HAP-1 (cell line): Measurements from ENCODE around the gene C11orf54.
A peak's percentile ranks its signal among the peaks of the same experiment; 100 is the strongest.
"Not testable (repeated sequence)": the region's sequence is repeated elsewhere in the genome, so short reads cannot be mapped to it uniquely, and the experiment has no call there.

Experiments
- DNase-seq, 2 experiments: peaks; one replicate each; pipeline ENCODE4 v3.0.0-alpha.2; 2016 to 2020; ENCODE audit warnings: low spot score in 2 of 2
- H3K27me3 ChIP-seq: fragments of 250-450 bp; sonication (Bioruptor Pico); 2 replicates; pipeline ENCODE4 v1.5.1; 2020; ENCODE audit warnings: low read depth, mild to moderate bottlenecking, moderate library complexity
- H3K36me3 ChIP-seq: fragments of 250-450 bp; sonication (Bioruptor Pico); replicated peaks from 2 replicates; pipeline ENCODE4 v1.5.1; 2020; ENCODE audit warnings: mild to moderate bottlenecking
- H3K4me1 ChIP-seq: fragments of 250-450 bp; sonication (Bioruptor Pico); 2 replicates; pipeline ENCODE4 v1.5.1; 2020; ENCODE audit warnings: mild to moderate bottlenecking
- H3K4me3 ChIP-seq: fragments of 250-450 bp; sonication (Bioruptor Pico); 2 replicates; pipeline ENCODE4 v1.5.1; 2020; ENCODE audit warnings: mild to moderate bottlenecking, moderate library complexity
- H3K9me3 ChIP-seq: fragments of 250-450 bp; sonication (Bioruptor Pico); 2 replicates; pipeline ENCODE4 v1.5.1; 2020; ENCODE audit warnings: mild to moderate bottlenecking, moderate library complexity
- in situ Hi-C: fragments of 300-500 bp; cut with MboI; formaldehyde crosslinking; loops from 3 replicates; pipeline ENCODE4 v1.14.3; 2020; ENCODE audit warnings: low sequenced_read_pairs, inconsistent platforms, mixed read lengths

The C11orf54 gene

GRCh38 chr11:93759123-93759522 lies 17.7 kb downstream of the C11orf54 start:
- peaks cover 28% of the 10 kb centered on the region for H3K36me3 ChIP-seq
- H3K27me3 ChIP-seq, H3K9me3 ChIP-seq, H3K4me1 ChIP-seq, DNase-seq, H3K4me3 ChIP-seq, in situ Hi-C loops: not testable (repeated sequence)

- H3K27me3 ChIP-seq = no peaks in the 10 kb centered on the region
- H3K4me1 ChIP-seq = no peaks in the 10 kb centered on the region
- no peak overlapping the region for H3K4me3 ChIP-seq
- in situ Hi-C loops = no loop called here
- no peak for DNase-seq
- peaks cover 21% of the 10 kb centered on the region for H3K36me3 ChIP-seq
- no peaks in the 10 kb centered on the region for H3K9me3 ChIP-seq
These were observed 20.4 kb downstream of the C11orf54 start for GRCh38 chr11:93761910-93762309.

GRCh38 chr11:93765551-93765950 lies 24.1 kb downstream of the C11orf54 start:
- Histone ChIP-seq H3K4me1 (no peaks in the 10 kb centered on the region), H3K27me3 (no peaks in the 10 kb centered on the region), H3K36me3 (peaks cover 8% of the 10 kb centered on the region), H3K9me3 (no peaks in the 10 kb centered on the region), H3K4me3 (no peak overlapping the region)
- in situ Hi-C loops = no loop called here
- no peak for DNase-seq

GRCh38 chr11:93766504-93766903 lies 25.0 kb downstream of the C11orf54 start:
- Histone ChIP-seq H3K36me3 (peaks cover 8% of the 10 kb centered on the region), H3K9me3 (no peaks in the 10 kb centered on the region), H3K4me1 (no peaks in the 10 kb centered on the region), H3K27me3 (no peaks in the 10 kb centered on the region), H3K4me3 (no peak overlapping the region)
- DNase-seq = no peak
- in situ Hi-C loops = no loop called here

GRCh38 chr11:93767018-93767417 lies 25.5 kb downstream of the C11orf54 start:
- in situ Hi-C loops = no loop called here
- Histone ChIP-seq H3K36me3 (peaks cover 8% of the 10 kb centered on the region), H3K4me1 (no peaks in the 10 kb centered on the region), H3K27me3 (no peaks in the 10 kb centered on the region), H3K9me3 (no peaks in the 10 kb centered on the region), H3K4me3 (no peak overlapping the region)
- no peak for DNase-seq

- in situ Hi-C loops = no loop called here
- Histone ChIP-seq H3K36me3 (no peaks in the 10 kb centered on the region; the same call in 1 of the 2 replicates), H3K4me3 (no peak overlapping the region), H3K9me3 (no peaks in the 10 kb centered on the region), H3K27me3 (no peaks in the 10 kb centered on the region), H3K4me1 (no peaks in the 10 kb centered on the region)
- DNase-seq = no peak
These were observed 28.7 kb downstream of the C11orf54 start for GRCh38 chr11:93770160-93770559.

GRCh38 chr11:93772123-93772522 lies 30.7 kb downstream of the C11orf54 start:
- H3K4me3 ChIP-seq = no peak overlapping the region
- in situ Hi-C loops = no loop called here
- no peaks in the 10 kb centered on the region for H3K36me3 ChIP-seq
- no peaks in the 10 kb centered on the region for H3K27me3 ChIP-seq
- DNase-seq = no peak
- no peaks in the 10 kb centered on the region for H3K9me3 ChIP-seq
- H3K4me1 ChIP-seq = no peaks in the 10 kb centered on the region

GRCh38 chr11:93773045-93773477 lies 31.6 kb downstream of the C11orf54 start:
- Histone ChIP-seq H3K9me3 (no peaks in the 10 kb centered on the region), H3K36me3 (no peaks in the 10 kb centered on the region), H3K27me3 (no peaks in the 10 kb centered on the region), H3K4me1 (no peaks in the 10 kb centered on the region), H3K4me3 (no peak overlapping the region)
- in situ Hi-C loops = no loop called here
- DNase-seq = no peak

DNA sequence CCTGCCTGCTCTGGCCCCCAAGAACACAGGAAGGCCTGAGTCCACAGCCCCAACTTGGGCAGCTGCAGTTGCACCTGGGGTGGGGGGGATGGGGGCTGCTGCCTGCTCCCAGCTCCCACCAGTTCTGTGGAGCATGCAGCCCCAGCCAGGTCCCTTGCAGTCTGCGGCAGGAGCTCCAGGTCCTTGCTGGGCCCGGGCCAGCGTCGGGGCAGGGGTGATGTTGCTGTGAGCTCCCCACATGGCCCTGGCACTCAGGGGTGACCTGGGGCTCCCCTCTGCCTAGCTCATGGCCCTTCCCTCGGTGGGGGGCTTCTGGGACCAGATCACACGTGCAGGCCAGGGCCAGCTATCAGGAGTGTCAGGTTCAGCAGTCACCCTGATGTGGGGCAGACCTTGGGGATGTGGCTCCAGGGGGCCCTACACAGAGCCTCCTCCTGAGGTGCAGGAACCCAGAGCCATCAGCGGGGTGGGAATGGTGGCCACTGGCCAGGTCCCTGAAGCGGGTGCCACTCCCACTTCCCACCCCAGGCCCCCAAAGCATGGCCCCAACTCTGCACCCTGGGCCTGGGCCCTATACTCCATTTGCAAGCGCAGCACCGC lies 32.2 kb downstream of the C11orf54 start:
- H3K9me3 ChIP-seq = no peaks in the 10 kb centered on the region
- H3K36me3 ChIP-seq = no peaks in the 10 kb centered on the region
- no peaks in the 10 kb centered on the region for H3K4me1 ChIP-seq
- in situ Hi-C loops = no loop called here
- DNase-seq = no peak
- no peaks in the 10 kb centered on the region for H3K27me3 ChIP-seq
- no peak overlapping the region for H3K4me3 ChIP-seq

GRCh38 chr11:93774560-93774959 lies 33.1 kb downstream of the C11orf54 start:
- in situ Hi-C loops, H3K4me3 ChIP-seq, H3K4me1 ChIP-seq, H3K36me3 ChIP-seq, DNase-seq, H3K9me3 ChIP-seq, H3K27me3 ChIP-seq: not testable (repeated sequence)

GRCh38 chr11:93775289-93775688 lies 33.8 kb downstream of the C11orf54 start:
- Histone ChIP-seq H3K27me3 (no peaks in the 10 kb centered on the region), H3K4me3 (no peak overlapping the region), H3K9me3 (no peaks in the 10 kb centered on the region), H3K36me3 (no peaks in the 10 kb centered on the region), H3K4me1 (no peaks in the 10 kb centered on the region)
- in situ Hi-C loops = no loop called here
- DNase-seq = peak in 1 of 2 experiments; percentile 69

- in situ Hi-C loops = loop anchor here (5.0 kb wide), 1 partner anchor 41 kb away; the partner anchor contains the start of genes C11orf54 and TAF1D
These were observed 41.9 kb downstream of the C11orf54 start for GRCh38 chr11:93783362-93783761.

GRCh38 chr11:93783765-93784144 lies 42.3 kb downstream of the C11orf54 start:
- H3K4me3 ChIP-seq = peak overlapping the region; percentile 78
- no peak for DNase-seq
- no peaks in the 10 kb centered on the region for H3K9me3 ChIP-seq
- no peaks in the 10 kb centered on the region for H3K27me3 ChIP-seq
- in situ Hi-C loops = loop anchor here (5.0 kb wide), 1 partner anchor 41 kb away; the partner anchor contains the start of genes C11orf54 and TAF1D
- peaks cover 6% of the 10 kb centered on the region; the same call in 1 of the 2 replicates for H3K4me1 ChIP-seq
- H3K36me3 ChIP-seq = peaks cover 15% of the 10 kb centered on the region

More at GRCh38 chr11:93783362-93783761, 41.9 kb downstream of the C11orf54 start:
- H3K27me3 ChIP-seq = no peaks in the 10 kb centered on the region
- DNase-seq = no peak
- peak overlapping the region; percentile 78 for H3K4me3 ChIP-seq
- H3K36me3 ChIP-seq = peaks cover 12% of the 10 kb centered on the region
- H3K4me1 ChIP-seq = peaks cover 6% of the 10 kb centered on the region; the same call in 1 of the 2 replicates
- H3K9me3 ChIP-seq = no peaks in the 10 kb centered on the region

- in situ Hi-C loops = loop anchor here (5.0 kb wide), 1 partner anchor 42 kb away; the partner anchor contains the start of genes C11orf54 and TAF1D
- peaks cover 20% of the 10 kb centered on the region for H3K36me3 ChIP-seq
- H3K4me1 ChIP-seq = peaks cover 6% of the 10 kb centered on the region; the same call in 1 of the 2 replicates
- H3K9me3 ChIP-seq = no peaks in the 10 kb centered on the region
- peak within 1 kb of the TSS; percentile 78 for H3K4me3 ChIP-seq
- no peaks in the 10 kb centered on the region for H3K27me3 ChIP-seq
- peak; percentile 93 to 96 for DNase-seq
These were observed 42.9 kb downstream of the C11orf54 start, which contains the start of gene MED17 for GRCh38 chr11:93784145-93784934. MED17 (plus strand) TSS chr11:93784282; CDS start chr11:93784514, 232 bp downstream.
